Endothelial cell of hepatic sinusoid (primary cell): ENCODE results near the gene NYAP2.

Source experiments
- in situ Hi-C: cut with HindIII; loops from 2 replicates; pipeline ENCODE4 v1.10.0; 2017; ENCODE audit warnings: low sequenced_read_pairs

Gene NYAP2

GRCh38 chr2:225612636-225613035, 213.1 kb downstream of the NYAP2 start:
- in situ Hi-C loops, result no loop called here

DNA sequence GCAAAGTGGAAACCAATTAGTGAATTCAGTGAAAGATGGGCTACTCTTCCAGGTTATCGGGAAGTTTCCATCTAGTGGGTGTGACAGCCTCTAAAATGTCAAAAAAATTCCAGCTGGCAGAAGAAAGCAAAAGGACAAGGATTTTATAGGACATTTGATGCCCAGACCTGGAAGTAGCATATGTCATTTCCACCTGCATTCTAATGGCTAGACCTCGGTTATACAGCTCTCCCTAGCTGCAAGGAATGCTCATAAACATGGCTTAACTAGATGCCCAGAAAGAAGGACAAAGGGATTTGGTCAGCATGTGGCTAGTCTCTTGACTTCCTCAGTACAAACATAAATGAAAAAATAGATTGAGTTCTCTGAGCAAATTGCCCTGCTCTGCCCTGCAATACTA, 215.4 kb downstream of the NYAP2 start:
- in situ Hi-C loops, result no loop called here

DNA sequence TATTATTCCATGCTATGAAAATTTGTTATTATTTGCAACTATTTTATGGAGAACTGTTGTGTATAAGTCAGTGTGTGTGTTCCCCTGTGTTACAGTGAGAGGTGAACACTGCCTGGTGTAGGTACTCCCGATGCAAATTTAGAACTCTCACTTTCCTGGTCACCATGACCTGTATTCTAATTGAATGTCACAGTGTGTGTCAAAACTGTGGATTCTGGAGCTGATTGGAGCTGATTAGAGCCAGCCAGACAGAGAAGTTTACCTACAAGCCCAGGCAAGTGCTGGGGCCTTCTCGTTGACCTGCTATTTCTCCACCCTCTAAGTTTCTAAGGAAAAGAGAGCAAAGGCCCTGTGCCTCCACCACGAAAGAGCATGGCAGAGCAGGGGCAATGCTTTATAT, 216.0 kb downstream of the NYAP2 start:
- in situ Hi-C loops, result no loop called here

DNA sequence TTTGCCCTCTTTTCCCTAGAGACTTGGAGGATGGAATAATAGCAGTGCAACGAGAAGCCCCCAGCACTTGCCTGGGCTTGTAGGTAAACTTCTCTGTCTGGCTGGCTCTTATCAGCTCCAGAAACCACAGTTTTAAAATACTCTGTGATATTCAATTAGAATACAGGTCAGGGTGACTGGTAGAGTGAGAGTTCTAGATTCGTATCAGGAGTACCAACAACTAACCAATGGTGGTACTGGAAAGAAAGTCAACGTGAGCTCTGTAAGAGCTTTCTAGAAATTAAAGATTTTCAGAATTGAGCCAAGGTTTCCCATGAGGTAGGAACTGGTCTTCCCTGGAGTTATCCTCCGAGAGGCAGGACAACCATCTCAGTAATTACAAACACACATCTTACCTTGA, 216.9 kb downstream of the NYAP2 start:
- in situ Hi-C loops, result no loop called here

- in situ Hi-C loops, result no loop called here
Measured at GRCh38 chr2:225616848-225617247, 217.3 kb downstream of the NYAP2 start.

- in situ Hi-C loops, result no loop called here
Measured at GRCh38 chr2:225620227-225620626, 220.7 kb downstream of the NYAP2 start.

- in situ Hi-C loops, result no loop called here
Measured at GRCh38 chr2:225630824-225631533, 231.5 kb downstream of the NYAP2 start.

DNA sequence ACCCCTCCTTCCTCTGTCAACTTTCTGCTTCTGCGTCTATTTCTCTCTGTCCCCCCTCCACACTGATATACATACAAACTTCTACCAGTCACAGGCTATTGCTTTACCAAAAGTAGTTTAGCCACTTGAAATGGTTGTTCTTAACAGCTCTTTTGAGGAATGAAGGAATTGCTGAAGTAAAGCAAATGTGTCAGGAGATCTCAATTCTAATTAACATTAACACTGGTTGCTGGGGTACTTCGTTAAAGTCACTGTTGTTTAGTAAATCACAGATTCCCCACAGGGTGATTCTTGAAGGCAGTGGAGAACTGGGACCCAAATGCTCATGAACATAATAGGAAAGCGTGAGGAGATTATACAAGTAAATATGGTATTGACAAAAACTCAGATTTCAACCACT, 232.8 kb downstream of the NYAP2 start:
- in situ Hi-C loops, result no loop called here

DNA sequence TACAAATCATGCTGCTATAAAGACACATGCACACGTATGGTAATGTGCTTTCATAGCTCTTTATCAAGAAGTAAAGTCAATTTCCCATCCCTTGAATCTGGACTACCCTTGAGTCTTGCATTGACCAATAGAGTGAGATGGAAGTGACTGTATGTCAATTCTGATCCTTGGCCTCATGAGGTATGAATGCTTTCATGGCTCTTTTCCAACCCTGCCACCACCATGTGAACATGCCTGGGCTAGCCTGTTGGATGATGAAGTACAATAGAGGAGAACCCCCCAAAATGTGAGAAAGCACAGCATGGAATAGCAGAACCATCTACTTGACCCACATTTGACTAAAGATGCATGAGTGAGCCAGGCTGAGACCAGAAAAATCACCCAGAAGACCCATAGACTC, 237.0 kb downstream of the NYAP2 start:
- in situ Hi-C loops, result no loop called here

- in situ Hi-C loops, result no loop called here
Measured at GRCh38 chr2:225637259-225637658, 237.7 kb downstream of the NYAP2 start.

DNA sequence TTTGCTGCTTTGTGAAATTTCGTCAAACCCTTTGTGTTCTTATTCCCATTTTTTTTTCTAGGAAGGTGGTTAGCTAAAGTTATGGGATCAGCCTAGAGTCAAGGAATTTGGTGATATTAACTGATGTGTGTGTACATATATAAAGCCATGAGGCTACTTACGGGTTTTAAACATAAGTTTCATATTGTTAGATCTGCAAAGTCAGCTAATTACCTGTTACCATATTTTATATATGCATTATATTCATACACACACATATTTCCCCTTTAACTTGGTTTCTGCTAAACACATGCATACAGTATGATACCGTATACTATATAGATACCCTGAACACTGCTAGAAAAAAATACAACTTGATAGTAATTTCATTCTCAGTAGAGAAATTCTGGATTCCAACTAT, 241.0 kb downstream of the NYAP2 start:
- in situ Hi-C loops, result no loop called here

GRCh38 chr2:225649274-225649673, 249.8 kb downstream of the NYAP2 start:
- in situ Hi-C loops, result no loop called here

DNA sequence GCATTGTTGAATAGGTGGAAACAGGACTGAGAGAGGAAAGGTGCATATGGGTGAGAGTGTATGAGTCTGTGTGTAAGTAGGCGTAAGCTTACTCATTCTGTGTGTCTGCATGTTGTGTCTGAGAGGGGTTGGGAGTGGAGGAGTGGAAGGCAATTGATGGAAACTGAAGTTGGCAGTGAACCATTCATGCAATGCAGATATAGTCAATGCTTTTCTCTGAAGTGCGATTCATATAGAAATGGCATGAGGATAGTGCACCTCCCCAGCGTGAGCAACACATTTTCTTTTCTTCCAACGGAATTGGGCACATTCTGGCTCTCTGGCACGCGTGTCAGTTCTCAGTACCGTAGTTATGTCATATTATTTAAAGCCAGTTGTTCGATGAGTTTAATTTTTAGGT, 250.5 kb downstream of the NYAP2 start:
- in situ Hi-C loops, result no loop called here

- in situ Hi-C loops, result no loop called here
Measured at GRCh38 chr2:225660262-225661131, 261.0 kb downstream of the NYAP2 start.

- in situ Hi-C loops, result no loop called here
Measured at GRCh38 chr2:225662101-225662500, 262.6 kb downstream of the NYAP2 start.

- in situ Hi-C loops, result no loop called here
Measured at GRCh38 chr2:225667445-225667844, 267.9 kb downstream of the NYAP2 start.

GRCh38 chr2:225668606-225669266, 269.2 kb downstream of the NYAP2 start:
- in situ Hi-C loops, result no loop called here

DNA sequence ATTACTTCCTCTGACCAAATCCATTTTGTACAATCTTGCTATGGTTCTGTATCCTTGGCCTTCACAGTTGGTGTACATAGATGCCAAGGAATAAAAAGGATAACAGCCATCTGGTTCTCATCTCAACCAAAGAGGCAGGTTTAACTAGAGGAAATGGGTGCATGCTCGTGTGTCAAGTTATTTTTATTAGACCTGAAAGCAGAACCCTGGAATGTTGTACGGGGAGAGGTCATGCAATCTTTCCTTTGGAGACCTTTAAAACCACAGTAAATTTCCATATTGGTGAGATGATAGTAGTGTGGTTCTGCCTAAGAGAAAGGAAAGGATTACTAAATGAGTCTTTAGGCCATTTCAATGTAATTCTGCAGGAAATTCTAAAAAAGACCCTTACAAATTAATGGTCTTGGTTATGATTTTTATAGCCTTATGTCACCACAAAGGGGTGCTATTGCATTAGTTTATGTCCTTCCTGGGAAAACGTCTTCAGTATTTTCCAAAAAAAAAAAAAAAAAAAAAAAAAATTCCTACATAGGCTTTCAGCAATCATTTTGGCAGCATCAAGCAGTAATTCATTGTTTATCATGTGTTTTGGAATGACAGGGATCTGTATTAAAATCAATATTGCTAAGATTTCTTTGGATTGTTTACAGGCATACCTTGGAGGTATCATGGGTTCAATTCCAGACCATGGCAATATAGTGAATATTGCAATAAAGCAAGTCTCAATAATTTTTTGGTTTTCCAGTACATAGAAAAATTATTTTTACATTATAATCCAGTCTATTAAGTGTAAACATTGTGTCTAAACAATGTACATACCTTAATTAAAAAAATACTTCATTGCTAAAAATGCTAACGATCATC, 270.8 kb downstream of the NYAP2 start:
- in situ Hi-C loops, result loop anchor here (5.0 kb wide), 1 partner anchor 1167 kb away; the partner anchor contains the start of gene RHBDD1

- in situ Hi-C loops, result no loop called here
Measured at GRCh38 chr2:225678792-225679191, 279.3 kb downstream of the NYAP2 start.

GRCh38 chr2:225683258-225683657, 283.7 kb downstream of the NYAP2 start:
- in situ Hi-C loops, result no loop called here

DNA sequence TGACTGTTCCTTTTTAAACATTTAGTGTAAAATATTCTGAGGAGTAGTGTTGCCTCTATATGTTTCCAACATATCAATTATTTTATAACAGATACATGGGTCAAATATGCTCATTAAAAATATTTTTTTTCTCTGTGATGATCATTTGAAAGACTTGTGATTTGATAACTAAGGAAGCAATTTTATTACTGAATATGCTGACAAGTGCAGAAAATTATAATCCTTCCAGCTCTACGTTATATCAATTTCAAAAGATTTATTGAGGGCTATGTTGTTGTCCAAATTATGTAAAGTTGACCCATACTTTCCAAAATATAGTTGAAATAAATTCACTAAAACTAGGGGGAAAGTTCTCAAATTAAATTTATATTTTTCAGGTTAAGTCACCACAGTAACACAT, 290.6 kb downstream of the NYAP2 start:
- in situ Hi-C loops, result no loop called here
